Measurements from ENCODE around the gene PSEN1. TPM values are rescaled to one million over a fixed set of nuclear protein-coding genes. Genes with fewer than 3 reads are reported as not detected.
"Not testable (repeated sequence)": the region's sequence is repeated elsewhere in the genome, so short reads cannot be mapped to it uniquely, and the experiment has no call there.

PSEN1 gene
- total and polyA plus RNA-seq, 10 of the 15 experiments (the other 5 are each of a cell fraction or from before 2014, with no cell fraction given): 8.9 to 32.3 (median 21.8) TPM

DNA sequence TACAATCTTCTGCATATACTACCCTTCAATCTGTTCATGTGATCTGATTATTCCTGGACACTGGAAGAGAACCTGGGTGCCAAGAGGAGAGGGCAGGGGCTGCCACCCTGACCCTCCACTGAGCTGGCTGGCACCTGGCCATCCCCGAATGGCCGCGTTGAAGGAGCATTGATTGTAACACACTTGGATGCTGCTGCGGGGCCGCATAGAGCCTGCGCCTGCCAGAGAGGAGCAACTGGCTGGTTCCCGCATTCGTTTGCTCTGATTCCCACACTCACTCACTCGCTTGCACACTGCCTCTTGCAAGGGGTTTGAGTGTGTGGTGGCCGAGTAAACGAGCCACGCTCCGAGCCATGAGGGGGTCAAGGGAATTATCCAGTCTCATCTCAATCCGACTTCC, 32.4 kb downstream of the PSEN1 start (continued):
- TF ChIP-seq, protein P1, sequence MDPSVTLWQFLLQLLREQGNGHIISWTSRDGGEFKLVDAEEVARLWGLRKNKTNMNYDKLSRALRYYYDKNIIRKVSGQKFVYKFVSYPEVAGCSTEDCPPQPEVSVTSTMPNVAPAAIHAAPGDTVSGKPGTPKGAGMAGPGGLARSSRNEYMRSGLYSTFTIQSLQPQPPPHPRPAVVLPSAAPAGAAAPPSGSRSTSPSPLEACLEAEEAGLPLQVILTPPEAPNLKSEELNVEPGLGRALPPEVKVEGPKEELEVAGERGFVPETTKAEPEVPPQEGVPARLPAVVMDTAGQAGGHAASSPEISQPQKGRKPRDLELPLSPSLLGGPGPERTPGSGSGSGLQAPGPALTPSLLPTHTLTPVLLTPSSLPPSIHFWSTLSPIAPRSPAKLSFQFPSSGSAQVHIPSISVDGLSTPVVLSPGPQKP (IDR thresholded peaks at IDR 0.05; ENCODE audit: low read depth, low read length): no peak
- no peak for TF ChIP-seq ZNF274 (IDR thresholded peaks at IDR 0.05; ENCODE audit: insufficient read depth, insufficient read length)
- TF ChIP-seq, protein P2, sequence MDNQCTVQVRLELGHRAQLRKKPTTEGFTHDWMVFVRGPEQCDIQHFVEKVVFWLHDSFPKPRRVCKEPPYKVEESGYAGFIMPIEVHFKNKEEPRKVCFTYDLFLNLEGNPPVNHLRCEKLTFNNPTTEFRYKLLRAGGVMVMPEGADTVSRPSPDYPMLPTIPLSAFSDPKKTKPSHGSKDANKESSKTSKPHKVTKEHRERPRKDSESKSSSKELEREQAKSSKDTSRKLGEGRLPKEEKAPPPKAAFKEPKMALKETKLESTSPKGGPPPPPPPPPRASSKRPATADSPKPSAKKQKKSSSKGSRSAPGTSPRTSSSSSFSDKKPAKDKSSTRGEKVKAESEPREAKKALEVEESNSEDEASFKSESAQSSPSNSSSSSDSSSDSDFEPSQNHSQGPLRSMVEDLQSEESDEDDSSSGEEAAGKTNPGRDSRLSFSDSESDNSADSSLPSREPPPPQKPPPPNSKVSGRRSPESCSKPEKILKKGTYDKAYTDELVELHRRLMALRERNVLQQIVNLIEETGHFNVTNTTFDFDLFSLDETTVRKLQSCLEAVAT (IDR thresholded peaks at IDR 0.05): no peak

DNA sequence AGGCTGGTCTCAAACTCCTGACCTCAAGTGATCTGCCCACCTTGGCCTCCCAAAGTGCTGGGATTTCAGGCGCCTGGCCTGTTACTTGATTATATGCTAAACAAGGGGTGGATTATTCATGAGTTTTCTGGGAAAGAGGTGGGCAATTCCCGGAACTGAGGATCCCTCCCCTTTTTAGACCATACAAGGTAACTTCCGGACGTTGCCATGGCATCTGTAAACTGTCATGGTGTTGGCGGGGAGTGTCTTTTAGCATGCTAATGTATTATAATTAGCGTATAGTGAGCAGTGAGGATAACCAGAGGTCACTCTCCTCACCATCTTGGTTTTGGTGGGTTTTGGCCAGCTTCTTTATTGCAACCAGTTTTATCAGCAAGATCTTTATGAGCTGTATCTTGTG, 33.5 kb downstream of the PSEN1 start:
- CTCF ChIA-PET, FAIRE-seq, POLR2A ChIA-PET: not testable (repeated sequence)

More for the DNA sequence above, 33.5 kb downstream of the PSEN1 start:
- H3K36me3 ChIP-seq (ENCODE audit: control insufficient read depth in 2 of 2, insufficient read depth in 2 of 2, low read length in 1 of 2): peaks cover 11 to 26% of the 10 kb centered on the region in 2 experiments
- H3K79me2 ChIP-seq (ENCODE audit: control insufficient read depth, insufficient read depth, low read length); H3K4me2 ChIP-seq (ENCODE audit: control insufficient read depth, insufficient read depth); BruUV-seq (replicated peaks); H3K4me1 ChIP-seq (ENCODE audit: control insufficient read depth, insufficient read depth, low read length); DNase-seq (ENCODE audit: low read depth, low spot score); H3K27ac ChIP-seq (ENCODE audit: control insufficient read depth, insufficient read depth); H3K9ac ChIP-seq (ENCODE audit: control insufficient read depth, insufficient read depth, low read length); intact Hi-C loops (cut with micrococcal nuclease; ENCODE audit: unreplicated experiment); SMC1A ChIA-PET (ENCODE audit: uncharacterized antibody, unreplicated experiment); ATAC-seq; H2AFZ ChIP-seq (ENCODE audit: control insufficient read depth, low read depth, low read length); H3K4me3 ChIP-seq; H3K27me3 ChIP-seq (replicated peaks in 1 of 2; ENCODE audit: control insufficient read depth in 2 of 2, insufficient read depth in 2 of 2, low read length in 1 of 2); H4K20me1 ChIP-seq (ENCODE audit: control insufficient read depth, insufficient read depth); H3K9me3 ChIP-seq (replicated peaks; ENCODE audit: control insufficient read depth, insufficient read depth, low read length): not testable (repeated sequence)
- WGBS (ENCODE audit: insufficient coverage, insufficient replicate concordance, low lambda C conversion rate, missing lambda C conversion rate): 91% methylated on average over 6 of the region's 6 CpGs
- in situ Hi-C loops (cut with MboI): loop anchor here (5.0 kb wide), 1 partner anchor 302 kb away; no protein-coding TSS in a partner anchor
- RAD21 ChIA-PET (ENCODE audit: unreplicated experiment): interaction anchor here (1.5 kb wide), 1 partner anchor 302 kb away, joined by 3 read pairs; no protein-coding TSS in a partner anchor

Data from GM12878 (cell line).